ENCODE measurements around the gene RGP1.

Gene RGP1

DNA sequence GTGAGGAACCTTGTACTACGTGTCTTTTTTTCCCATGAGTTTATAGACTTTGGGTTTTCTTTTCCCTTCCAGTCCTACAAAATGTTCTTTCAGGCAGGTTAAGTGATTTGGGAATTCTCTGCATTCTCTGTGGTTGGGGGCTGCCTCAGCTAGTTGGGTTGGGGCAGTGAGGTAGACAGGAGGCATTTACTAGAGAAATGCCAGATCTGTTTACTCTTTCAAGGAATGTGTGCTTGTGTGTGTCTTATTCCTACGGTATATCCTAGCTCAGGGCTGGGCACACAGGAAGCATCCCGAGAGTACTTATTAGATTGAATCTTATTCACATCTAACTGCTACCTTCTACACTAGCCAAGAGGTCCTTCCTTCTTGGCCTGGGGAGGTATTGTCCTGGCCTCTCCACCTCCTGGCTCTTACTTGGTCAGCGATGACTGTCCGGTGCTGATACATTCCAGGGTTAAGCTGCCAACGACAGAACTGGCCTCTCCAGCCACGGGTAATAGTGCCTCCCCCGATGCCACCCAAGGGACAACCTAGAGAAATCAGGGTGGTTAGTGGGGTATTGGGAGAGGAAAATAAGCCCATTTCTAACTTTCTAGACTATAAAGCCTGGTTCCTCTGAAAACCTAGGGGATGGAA is 5.1 kb upstream of the RGP1 start:
- no peak overlapping the region for H3K4me3 Mint-ChIP-seq
- no peak for DNase-seq (ENCODE audit: low spot score)
- H3K9me3 Mint-ChIP-seq, result no peaks in the 10 kb centered on the region
- H3K27me3 Mint-ChIP-seq (ENCODE audit: low read depth), result no peaks in the 10 kb centered on the region
- no peak overlapping the region for H3K27ac Mint-ChIP-seq
- peaks cover 39% of the 10 kb centered on the region for H3K4me1 Mint-ChIP-seq (ENCODE audit: low read depth)
- peaks cover 46% of the 10 kb centered on the region for H3K36me3 Mint-ChIP-seq (ENCODE audit: low read depth)

DNA sequence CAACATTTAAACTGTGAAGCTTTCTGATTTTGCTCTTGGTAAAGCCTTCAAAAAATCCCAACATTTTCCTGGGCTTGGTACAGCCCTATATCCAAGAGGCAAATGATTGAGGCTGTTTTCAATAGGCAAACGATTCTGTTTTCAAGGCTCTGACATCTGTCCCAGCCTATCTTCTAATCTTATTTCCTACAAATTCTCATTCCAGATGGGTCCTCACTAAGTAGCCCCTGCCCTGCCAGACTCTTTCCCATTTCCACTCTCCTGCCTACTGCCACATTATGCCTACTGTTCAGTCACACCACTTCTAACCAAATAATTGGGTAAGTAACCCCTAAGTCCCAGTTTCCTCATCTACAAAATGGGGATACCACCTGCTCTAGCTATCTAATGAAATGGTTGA is 3.5 kb upstream of the RGP1 start:
- no peaks in the 10 kb centered on the region for H3K9me3 Mint-ChIP-seq
- DNase-seq (ENCODE audit: low spot score), result no peak
- H3K4me3 Mint-ChIP-seq, result peak overlapping the region; percentile 74
- H3K27me3 Mint-ChIP-seq (ENCODE audit: low read depth), result no peaks in the 10 kb centered on the region
- H3K27ac Mint-ChIP-seq, result no peak overlapping the region
- H3K36me3 Mint-ChIP-seq (ENCODE audit: low read depth), result peaks cover 38% of the 10 kb centered on the region
- H3K4me1 Mint-ChIP-seq (ENCODE audit: low read depth), result peaks cover 45% of the 10 kb centered on the region

DNA sequence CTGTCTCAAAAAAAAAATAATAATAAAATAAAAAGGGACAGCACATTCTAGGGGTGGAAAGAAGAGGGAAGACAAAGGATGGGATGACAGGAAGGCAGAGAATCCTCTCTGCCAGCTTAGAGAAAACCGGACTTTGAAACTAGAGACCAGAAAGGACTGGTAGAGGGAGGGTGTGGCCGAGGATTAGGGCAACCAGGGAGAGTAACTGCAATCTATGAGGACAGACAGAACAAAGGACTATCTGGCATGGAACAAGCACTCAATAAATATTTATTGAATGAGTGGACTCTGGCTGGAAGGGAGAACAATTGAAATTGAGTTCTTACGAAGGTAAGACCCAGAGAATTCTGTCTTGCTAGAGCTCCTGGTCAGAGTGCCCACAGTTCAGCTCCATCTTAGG is 2.5 kb upstream of the RGP1 start:
- Mint-ChIP-seq H3K4me1 (ENCODE audit: low read depth) (peaks cover 42% of the 10 kb centered on the region), H3K9me3 (no peaks in the 10 kb centered on the region), H3K27ac (no peak overlapping the region), H3K4me3 (peak overlapping the region; percentile 91), H3K36me3 (ENCODE audit: low read depth) (peaks cover 40% of the 10 kb centered on the region), H3K27me3 (ENCODE audit: low read depth) (no peaks in the 10 kb centered on the region)
- no peak for DNase-seq (ENCODE audit: low spot score)

DNA sequence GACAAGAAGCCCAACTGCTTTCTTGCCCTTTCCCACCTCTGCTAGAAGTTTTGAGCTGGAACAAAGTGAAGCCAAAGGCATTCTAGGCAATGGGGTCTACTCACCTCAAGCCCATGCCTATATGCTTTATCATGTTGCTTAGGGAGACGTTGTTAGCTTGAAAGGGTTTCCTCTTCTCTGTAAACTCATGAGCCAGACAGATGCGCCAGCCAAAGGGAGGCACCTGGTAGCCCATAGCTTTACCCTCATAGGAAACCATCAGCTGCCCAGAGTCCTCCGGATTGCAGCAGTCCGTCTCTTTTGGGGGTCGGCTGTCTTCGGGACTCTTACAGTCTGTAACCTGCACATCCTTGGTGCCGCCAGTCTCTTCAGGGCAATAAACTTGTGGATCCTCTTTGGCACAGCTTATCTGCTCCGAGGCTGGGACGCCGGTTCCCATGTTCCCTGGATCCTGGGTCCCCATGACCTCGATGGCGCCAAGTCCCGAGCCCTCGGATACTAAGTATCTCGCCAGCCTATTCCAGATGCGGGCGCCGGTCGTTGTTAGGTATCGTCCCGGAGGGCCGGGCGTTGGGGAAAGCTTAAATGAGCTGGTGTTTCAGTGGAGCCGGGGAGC is 737 bp upstream of the RGP1 start:
- H3K4me1 Mint-ChIP-seq (ENCODE audit: low read depth), result peaks cover 38% of the 10 kb centered on the region
- DNase-seq (ENCODE audit: low spot score), result no peak
- no peaks in the 10 kb centered on the region for H3K9me3 Mint-ChIP-seq
- peak overlapping the region; percentile 91 for H3K4me3 Mint-ChIP-seq
- H3K27me3 Mint-ChIP-seq (ENCODE audit: low read depth), result no peaks in the 10 kb centered on the region
- H3K27ac Mint-ChIP-seq, result peak overlapping the region; percentile 68
- peaks cover 40% of the 10 kb centered on the region for H3K36me3 Mint-ChIP-seq (ENCODE audit: low read depth)

DNA sequence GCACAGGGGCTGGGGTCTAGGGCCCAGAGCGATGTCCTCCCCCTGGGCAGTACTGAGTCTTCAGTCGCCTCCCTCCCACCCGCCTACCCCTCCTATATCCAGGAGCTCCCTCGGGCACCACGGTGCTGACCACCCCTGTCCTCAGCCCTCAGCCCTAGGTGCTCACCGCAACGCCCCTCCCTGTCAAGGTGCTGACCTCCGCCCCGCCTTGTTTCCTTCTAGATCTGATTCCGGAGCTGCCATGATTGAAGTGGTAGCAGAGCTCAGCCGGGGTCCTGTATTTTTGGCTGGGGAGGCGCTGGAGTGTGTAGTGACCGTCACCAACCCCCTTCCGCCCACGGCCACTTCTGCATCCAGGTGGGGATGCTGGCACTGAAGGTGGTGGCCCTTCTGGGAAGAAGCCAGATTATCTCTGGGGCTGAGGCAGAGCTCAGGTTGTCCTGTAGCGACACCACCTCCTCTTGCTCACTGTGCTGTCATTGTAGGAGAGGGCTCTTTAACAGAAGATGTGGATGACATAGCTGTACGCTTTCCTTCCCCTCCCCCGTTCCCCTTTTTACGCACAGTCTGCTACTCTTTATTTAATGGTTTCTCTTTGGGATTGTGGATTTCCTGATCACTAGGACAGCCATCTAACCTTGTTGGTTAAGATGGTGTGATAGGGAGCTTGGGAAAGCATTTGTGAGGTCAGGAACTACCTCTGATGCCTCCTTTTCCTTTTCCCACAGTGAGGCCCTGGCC is 598 bp downstream of the RGP1 start:
- peak overlapping the region; percentile 95 for H3K4me3 Mint-ChIP-seq
- no peaks in the 10 kb centered on the region for H3K9me3 Mint-ChIP-seq
- H3K4me1 Mint-ChIP-seq (ENCODE audit: low read depth), result peaks cover 36% of the 10 kb centered on the region
- DNase-seq (ENCODE audit: low spot score), result peak; percentile 30
- H3K27me3 Mint-ChIP-seq (ENCODE audit: low read depth), result no peaks in the 10 kb centered on the region
- H3K27ac Mint-ChIP-seq, result peak overlapping the region; percentile 88
- peaks cover 31% of the 10 kb centered on the region for H3K36me3 Mint-ChIP-seq (ENCODE audit: low read depth)

DNA sequence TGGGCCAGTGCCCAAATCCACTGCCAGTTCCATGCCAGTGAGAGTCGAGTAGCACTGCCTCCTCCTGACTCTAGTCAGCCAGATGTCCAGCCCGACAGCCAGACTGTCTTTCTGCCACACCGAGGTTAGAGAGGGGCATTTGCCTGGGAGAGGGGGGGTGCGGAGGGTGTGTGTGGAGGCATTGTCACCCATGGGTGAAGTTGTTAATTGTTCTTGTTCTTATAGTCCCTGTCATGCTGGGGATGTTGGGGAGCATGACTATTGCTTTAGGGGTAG is 1.1 kb downstream of the RGP1 start:
- H3K27ac Mint-ChIP-seq, result peak overlapping the region; percentile 88
- no peaks in the 10 kb centered on the region for H3K27me3 Mint-ChIP-seq (ENCODE audit: low read depth)
- H3K9me3 Mint-ChIP-seq, result no peaks in the 10 kb centered on the region
- H3K36me3 Mint-ChIP-seq (ENCODE audit: low read depth), result peaks cover 29% of the 10 kb centered on the region
- DNase-seq (ENCODE audit: low spot score), result no peak
- peak overlapping the region; percentile 95 for H3K4me3 Mint-ChIP-seq
- peaks cover 36% of the 10 kb centered on the region for H3K4me1 Mint-ChIP-seq (ENCODE audit: low read depth)

DNA sequence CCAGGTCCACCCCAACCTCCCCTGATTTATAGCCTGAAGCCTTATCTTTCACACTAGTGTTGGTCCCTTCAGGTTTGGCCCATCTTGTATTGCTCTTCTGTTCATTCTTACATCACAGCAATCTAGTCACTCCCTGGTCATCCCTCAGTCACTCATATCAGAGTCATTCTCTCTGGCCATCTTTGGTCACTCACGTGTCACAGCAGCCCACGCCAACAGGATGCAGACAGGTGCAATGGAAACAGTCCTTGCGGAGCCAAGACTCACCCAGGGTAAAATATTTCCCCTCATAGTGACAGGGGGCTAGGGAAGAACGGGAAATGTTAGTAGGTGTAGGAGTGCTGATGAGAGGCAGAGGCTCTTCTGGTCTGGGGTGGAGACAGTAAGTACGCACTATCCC is 4.4 kb downstream of the RGP1 start:
- Mint-ChIP-seq H3K27me3 (ENCODE audit: low read depth) (no peaks in the 10 kb centered on the region), H3K27ac (no peak overlapping the region), H3K36me3 (ENCODE audit: low read depth) (peaks cover 22% of the 10 kb centered on the region), H3K4me3 (no peak overlapping the region), H3K4me1 (ENCODE audit: low read depth) (peaks cover 28% of the 10 kb centered on the region), H3K9me3 (no peaks in the 10 kb centered on the region)
- no peak for DNase-seq (ENCODE audit: low spot score)

DNA sequence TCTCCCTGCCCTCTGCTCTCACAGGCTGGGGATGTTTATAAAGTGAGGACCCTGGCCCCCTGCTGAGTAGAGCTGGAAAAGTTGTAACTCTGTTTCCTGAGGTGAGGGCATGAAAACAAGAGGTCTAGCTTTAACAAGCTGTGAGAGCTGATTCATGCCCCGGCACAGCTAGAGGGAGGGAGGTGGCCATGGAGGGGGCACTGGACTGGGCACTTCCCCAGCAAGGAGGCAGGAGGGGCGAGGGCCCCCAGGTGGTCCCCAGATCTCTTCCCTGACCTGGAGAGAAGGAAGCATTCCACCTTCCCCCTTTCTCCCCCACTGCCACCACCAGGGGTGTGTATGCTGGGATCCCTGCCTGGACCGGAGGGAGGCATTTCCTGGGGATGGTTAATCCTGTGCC is 5.2 kb downstream of the RGP1 start, which contains the start of gene MSMP:
Gene MSMP (minus strand): TSS at position 13 of the 400 bp plus-strand sequence. CDS start 147 bp downstream, outside the sequence.
- H3K9me3 Mint-ChIP-seq, result no peaks in the 10 kb centered on the region
- peaks cover 22% of the 10 kb centered on the region for H3K36me3 Mint-ChIP-seq (ENCODE audit: low read depth)
- H3K27ac Mint-ChIP-seq, result no peak within 1 kb of the TSS
- DNase-seq (ENCODE audit: low spot score), result no peak
- peaks cover 34% of the 10 kb centered on the region for H3K4me1 Mint-ChIP-seq (ENCODE audit: low read depth)
- H3K4me3 Mint-ChIP-seq, result no peak within 1 kb of the TSS
- H3K27me3 Mint-ChIP-seq (ENCODE audit: low read depth), result no peaks in the 10 kb centered on the region

DNA sequence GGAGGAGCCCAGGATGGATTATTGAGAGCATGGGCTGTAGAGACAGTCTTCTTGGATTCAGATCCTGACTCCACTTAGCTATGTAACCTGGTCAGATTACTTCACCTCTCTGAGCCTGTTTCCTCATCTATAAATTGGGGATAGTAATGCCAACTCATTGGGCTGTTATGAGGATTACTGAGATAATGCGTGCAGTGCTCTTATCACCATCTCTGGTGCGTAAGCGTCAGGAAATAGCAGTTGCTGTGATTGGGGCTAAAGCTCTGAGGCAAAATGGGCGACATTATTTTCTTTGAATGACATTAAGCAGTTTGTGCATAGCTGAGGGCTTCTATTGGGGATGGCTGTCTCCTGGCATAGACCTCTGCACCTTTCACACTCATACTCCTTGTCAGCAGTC is 6.0 kb downstream of the RGP1 start:
- Mint-ChIP-seq H3K36me3 (ENCODE audit: low read depth) (peaks cover 22% of the 10 kb centered on the region), H3K27me3 (ENCODE audit: low read depth) (no peaks in the 10 kb centered on the region), H3K4me1 (ENCODE audit: low read depth) (peaks cover 34% of the 10 kb centered on the region), H3K27ac (no peak overlapping the region), H3K9me3 (no peaks in the 10 kb centered on the region), H3K4me3 (no peak overlapping the region)
- no peak for DNase-seq (ENCODE audit: low spot score)

DNA sequence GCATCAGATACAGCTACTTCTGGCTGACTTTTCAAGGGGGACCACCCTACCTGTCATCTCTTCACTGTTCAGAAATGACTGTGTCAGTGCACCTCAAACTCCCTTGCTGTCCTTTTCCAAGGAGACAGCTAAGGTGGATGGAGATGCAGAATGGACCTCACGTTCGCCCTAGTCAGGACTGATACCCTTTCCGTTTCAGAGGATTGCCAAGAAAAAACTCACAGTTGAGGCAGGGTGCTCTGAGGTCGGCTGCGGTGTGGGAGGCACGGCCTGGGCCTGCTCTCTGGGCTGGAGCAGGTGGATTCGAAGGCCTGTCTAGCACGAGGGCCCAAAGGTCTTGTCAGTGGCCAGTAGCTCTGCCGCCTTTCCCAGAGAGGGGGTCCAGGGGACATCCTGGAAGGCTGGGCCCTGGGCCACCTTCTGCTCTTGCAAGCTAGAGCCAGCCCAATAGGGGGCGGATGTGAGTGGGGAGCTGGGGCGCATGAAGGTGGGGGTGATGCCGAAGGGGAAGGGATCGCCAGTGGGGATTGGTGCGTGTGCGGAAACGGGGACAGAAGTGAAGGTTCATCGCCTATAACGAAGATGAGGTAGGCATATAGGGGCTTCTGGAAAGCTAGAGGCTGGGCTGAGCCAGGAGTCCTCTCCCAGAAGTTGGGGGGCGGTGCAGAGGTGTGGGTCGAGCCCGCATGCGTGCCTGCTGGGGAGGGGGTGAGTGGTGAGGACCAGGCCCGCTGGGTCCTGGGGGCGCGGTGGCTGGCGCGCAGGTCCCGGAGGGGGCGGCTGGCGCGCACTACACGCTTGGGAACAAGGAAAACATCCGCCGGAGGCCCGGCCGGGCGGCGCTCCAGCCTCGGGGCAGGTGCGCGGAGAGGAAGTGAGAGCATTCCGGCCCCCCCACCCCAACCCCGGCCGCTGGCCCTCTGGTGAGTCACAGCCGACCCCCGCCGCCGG is 7.5 kb downstream of the RGP1 start:
- peak; percentile 73 for DNase-seq (ENCODE audit: low spot score)
- Mint-ChIP-seq H3K9me3 (no peaks in the 10 kb centered on the region), H3K27ac (peak overlapping the region; percentile 98), H3K27me3 (ENCODE audit: low read depth) (no peaks in the 10 kb centered on the region), H3K4me1 (ENCODE audit: low read depth) (peaks cover 37% of the 10 kb centered on the region), H3K36me3 (ENCODE audit: low read depth) (peaks cover 24% of the 10 kb centered on the region), H3K4me3 (peak overlapping the region; percentile 97)

DNA sequence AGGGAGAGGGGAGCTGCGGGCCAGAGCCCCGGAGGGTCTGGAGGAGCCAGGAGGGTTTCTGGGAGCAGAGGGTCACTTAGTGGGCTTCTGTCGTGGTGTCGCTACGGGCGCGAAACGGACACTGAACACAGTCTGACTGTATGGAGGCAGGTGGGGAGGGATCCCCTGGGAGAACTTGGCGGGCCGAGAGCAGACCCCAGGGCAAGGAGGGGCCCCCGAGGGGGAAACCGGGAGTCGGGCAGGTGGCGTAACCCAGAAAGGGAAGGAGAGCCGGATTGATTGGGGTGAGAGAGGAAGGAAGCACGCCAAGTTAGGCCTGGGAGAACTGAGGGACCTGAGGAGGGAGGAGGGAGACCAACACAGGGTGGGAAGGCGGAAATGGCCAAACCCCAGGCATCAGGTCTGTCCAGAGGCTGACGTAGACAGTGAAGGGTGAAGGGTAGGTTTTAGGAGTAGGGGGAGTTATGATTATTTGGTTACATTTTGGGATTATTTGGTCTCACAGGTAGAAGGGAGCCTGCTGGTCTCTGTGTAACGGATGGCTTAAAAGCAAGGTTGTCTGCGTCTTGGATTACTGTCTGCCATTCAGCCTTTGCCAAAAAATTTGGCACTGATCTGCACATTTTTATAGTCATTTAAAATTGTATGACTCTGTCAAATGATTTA is 8.3 kb downstream of the RGP1 start:
- peaks cover 34% of the 10 kb centered on the region for H3K4me1 Mint-ChIP-seq (ENCODE audit: low read depth)
- peak overlapping the region; percentile 97 for H3K4me3 Mint-ChIP-seq
- peaks cover 21% of the 10 kb centered on the region for H3K36me3 Mint-ChIP-seq (ENCODE audit: low read depth)
- H3K27me3 Mint-ChIP-seq (ENCODE audit: low read depth), result no peaks in the 10 kb centered on the region
- no peaks in the 10 kb centered on the region for H3K9me3 Mint-ChIP-seq
- DNase-seq (ENCODE audit: low spot score), result peak; percentile 25
- H3K27ac Mint-ChIP-seq, result peak overlapping the region; percentile 88

DNA sequence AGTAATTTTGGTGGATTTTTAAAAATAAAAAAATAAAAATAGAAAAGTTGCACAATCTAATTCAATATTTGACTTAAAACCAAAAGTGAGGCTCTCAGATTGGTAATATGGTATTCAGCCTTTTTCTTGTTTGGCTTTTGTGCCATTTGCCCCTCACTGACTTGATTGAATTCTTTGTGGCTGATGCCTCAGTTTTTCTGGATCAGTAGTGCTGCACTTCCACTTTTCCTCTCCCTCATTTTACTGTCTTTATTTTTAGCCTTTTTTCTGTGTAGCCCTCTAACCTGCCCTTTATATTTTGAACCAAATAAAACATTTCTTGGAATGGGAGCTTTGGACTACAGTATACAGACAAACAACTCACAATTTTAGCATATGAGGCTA is 8.8 kb downstream of the RGP1 start:
- DNase-seq (ENCODE audit: low spot score), result no peak
- Mint-ChIP-seq H3K4me1 (ENCODE audit: low read depth) (peaks cover 31% of the 10 kb centered on the region), H3K27ac (peak overlapping the region; percentile 68), H3K4me3 (peak overlapping the region; percentile 97), H3K36me3 (ENCODE audit: low read depth) (peaks cover 16% of the 10 kb centered on the region), H3K9me3 (no peaks in the 10 kb centered on the region), H3K27me3 (ENCODE audit: low read depth) (no peaks in the 10 kb centered on the region)

DNA sequence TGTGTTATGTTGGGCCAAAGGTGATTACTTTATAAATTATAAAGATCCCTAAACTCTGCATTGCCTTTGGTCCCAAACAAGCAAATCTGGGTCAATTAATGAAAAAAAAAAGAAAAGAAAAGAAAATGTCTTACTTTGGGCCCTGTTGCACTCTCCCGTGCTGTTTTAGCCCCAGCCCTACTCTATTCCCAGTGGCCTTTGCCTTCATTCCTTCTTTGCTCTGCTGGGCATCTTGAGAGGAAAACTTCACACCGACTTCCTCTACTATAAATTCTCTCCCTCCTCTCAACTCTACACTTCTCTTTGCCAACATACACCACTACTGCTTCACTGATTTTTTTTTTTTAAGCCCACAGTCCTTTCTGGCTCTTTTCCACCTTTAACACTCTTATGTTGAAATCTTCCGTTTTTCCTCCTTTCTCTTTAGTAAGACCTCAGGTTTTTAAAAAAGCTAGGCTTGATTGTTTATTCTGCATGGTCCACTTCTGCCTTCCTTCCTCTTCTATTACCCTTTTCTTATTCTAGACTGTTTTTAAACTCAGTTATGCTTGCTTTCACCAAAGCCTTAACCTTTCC is 9.5 kb downstream of the RGP1 start:
- Mint-ChIP-seq H3K27ac (peak overlapping the region; percentile 44), H3K27me3 (ENCODE audit: low read depth) (no peaks in the 10 kb centered on the region), H3K4me1 (ENCODE audit: low read depth) (peaks cover 31% of the 10 kb centered on the region), H3K4me3 (peak overlapping the region; percentile 72), H3K36me3 (ENCODE audit: low read depth) (peaks cover 11% of the 10 kb centered on the region), H3K9me3 (no peaks in the 10 kb centered on the region)
- no peak for DNase-seq (ENCODE audit: low spot score)
